Left ventricle myocardium inferior (tissue), 1 donor: ENCODE data around the gene S1PR4. TPM values are rescaled to one million over a fixed set of nuclear protein-coding genes. Genes with fewer than 3 reads are reported as not detected.

Experiments
- DNase-seq: peaks from one replicate; pipeline ENCODE4 v3.0.0-alpha.2; 2020
- H3K27ac ChIP-seq: fragments of 200-600 bp; replicated peaks from 2 replicates; pipeline ENCODE4 v1.8.0; 2021
- H3K27me3 ChIP-seq: fragments of 200-600 bp; 2 replicates; pipeline ENCODE4 v1.8.0; 2021; ENCODE audit warnings: low read depth
- H3K36me3 ChIP-seq: fragments of 200-600 bp; 2 replicates; pipeline ENCODE4 v1.8.0; 2021
- H3K4me1 ChIP-seq: fragments of 200-600 bp; 2 replicates; pipeline ENCODE4 v1.8.0; 2021
- H3K4me3 ChIP-seq: fragments of 200-600 bp; 2 replicates; pipeline ENCODE4 v1.8.0; 2021; ENCODE audit warnings: mild to moderate bottlenecking, moderate library complexity
- H3K9me3 ChIP-seq: fragments of 200-600 bp; replicated peaks from 2 replicates; pipeline ENCODE4 v1.8.0; 2021
- CTCF ChIP-seq: fragments of 200-600 bp; IDR thresholded peaks from 2 replicates; pipeline ENCODE4 v1.8.0; 2021; ENCODE audit warnings: antibody characterized with exemption, mild to moderate bottlenecking, borderline replicate concordance
- intact Hi-C: fragments of 100-400 bp; cut with micrococcal nuclease; formaldehyde crosslinking; loops from one replicate; pipeline ENCODE4 v1.11.0; 2022
- total RNA-seq: library from RNA; stranded (reverse); fragmentation: NEBNext Ultra II Directional; extraction: Animal tissue kit (Norgen Biotek cat#: 25700); gene quantifications from one replicate; pipeline ENCODE4 v1.2.1, GENCODE V29; 2021
- donor health status: DM: no; HTN: yes; CAD: no; lungs with severe emphysema.

S1PR4 gene
- total RNA-seq, 1 donor from 2014 or later, result 0.60 TPM

- TF ChIP-seq CTCF, result no peak
- Histone ChIP-seq H3K4me3 (no peak overlapping the region), H3K36me3 (no peaks in the 10 kb centered on the region), H3K4me1 (peaks cover 7% of the 10 kb centered on the region), H3K27me3 (peaks cover 92% of the 10 kb centered on the region), H3K9me3 (no peaks in the 10 kb centered on the region), H3K27ac (no peak overlapping the region)
- no peak for DNase-seq
- intact Hi-C loops, result no loop called here
These were observed 48.6 kb downstream of the S1PR4 start for GRCh38 chr19:3227054-3227626.

- intact Hi-C loops, result no loop called here
- H3K27me3 ChIP-seq, result peaks cover 90% of the 10 kb centered on the region
- no peaks in the 10 kb centered on the region for H3K36me3 ChIP-seq
- H3K4me3 ChIP-seq, result no peak overlapping the region
- H3K27ac ChIP-seq, result no peak overlapping the region
- peaks cover 3% of the 10 kb centered on the region for H3K4me1 ChIP-seq
- no peaks in the 10 kb centered on the region for H3K9me3 ChIP-seq
- no peak for DNase-seq
- no peak for TF ChIP-seq CTCF
These were observed 50.8 kb downstream of the S1PR4 start for GRCh38 chr19:3229346-3229743.

Other genes with a start within 250 kb of the S1PR4 start
- 1.6 TPM for gene ZNF77, start 233.8 kb upstream of the S1PR4 start, total RNA-seq
- 1.3 TPM for gene TLE6, start 201.2 kb upstream of the S1PR4 start, total RNA-seq
- 53.2 TPM for gene TLE2, start 149.5 kb upstream of the S1PR4 start, total RNA-seq
- 799 TPM for gene TLE5, start 116.3 kb upstream of the S1PR4 start, total RNA-seq
- gene GNA11, start 84.4 kb upstream of the S1PR4 start, total RNA-seq, result 58.1 TPM
- 1.2 TPM for gene GNA15, start 42.7 kb upstream of the S1PR4 start, total RNA-seq
- 28.3 TPM for gene NCLN, start 7.2 kb downstream of the S1PR4 start, total RNA-seq
- not detected for gene CELF5, start 45.9 kb downstream of the S1PR4 start, total RNA-seq
- 145 TPM for gene NFIC, start 187.8 kb downstream of the S1PR4 start, total RNA-seq